Fibroblast of skin of abdomen (primary cell): Measurements from ENCODE around the gene LY6G6D.
A peak's percentile ranks its signal among the peaks of the same experiment; 100 is the strongest.

Experiments used
- DNase-seq: peaks from one replicate; pipeline ENCODE4 v3.0.0-alpha.2; 2013

The LY6G6D gene

DNA sequence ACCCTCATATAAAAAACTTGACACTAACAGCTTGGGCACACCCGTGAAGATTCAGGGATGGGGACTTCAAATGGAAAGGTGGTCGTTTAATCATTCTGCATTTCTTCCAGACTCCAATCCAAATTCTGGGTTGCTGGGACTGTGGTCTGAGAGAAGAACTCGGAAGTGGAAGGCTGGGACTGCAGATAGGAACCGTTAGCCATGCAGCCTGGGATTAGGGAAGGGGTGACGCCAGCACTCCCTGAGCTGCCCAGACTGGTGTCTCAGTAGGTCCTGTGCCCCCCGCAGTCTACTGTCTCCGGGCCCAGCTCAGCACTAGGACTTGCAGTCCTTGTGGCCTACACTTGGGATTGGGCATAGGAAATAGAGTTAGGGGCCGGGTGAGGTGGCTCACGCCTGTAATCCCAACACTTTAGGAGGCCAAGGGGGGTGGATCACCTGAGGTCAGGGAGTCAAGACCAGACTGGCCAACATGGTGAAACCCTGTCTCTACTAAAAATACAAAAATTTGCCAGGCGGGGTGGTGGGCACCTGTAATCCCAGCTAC, 21.7 kb downstream of the LY6G6D start:
- DNase-seq, result no peak

GRCh38 chr6:31737315-31737990, 22.3 kb downstream of the LY6G6D start:
- DNase-seq, result no peak

DNA sequence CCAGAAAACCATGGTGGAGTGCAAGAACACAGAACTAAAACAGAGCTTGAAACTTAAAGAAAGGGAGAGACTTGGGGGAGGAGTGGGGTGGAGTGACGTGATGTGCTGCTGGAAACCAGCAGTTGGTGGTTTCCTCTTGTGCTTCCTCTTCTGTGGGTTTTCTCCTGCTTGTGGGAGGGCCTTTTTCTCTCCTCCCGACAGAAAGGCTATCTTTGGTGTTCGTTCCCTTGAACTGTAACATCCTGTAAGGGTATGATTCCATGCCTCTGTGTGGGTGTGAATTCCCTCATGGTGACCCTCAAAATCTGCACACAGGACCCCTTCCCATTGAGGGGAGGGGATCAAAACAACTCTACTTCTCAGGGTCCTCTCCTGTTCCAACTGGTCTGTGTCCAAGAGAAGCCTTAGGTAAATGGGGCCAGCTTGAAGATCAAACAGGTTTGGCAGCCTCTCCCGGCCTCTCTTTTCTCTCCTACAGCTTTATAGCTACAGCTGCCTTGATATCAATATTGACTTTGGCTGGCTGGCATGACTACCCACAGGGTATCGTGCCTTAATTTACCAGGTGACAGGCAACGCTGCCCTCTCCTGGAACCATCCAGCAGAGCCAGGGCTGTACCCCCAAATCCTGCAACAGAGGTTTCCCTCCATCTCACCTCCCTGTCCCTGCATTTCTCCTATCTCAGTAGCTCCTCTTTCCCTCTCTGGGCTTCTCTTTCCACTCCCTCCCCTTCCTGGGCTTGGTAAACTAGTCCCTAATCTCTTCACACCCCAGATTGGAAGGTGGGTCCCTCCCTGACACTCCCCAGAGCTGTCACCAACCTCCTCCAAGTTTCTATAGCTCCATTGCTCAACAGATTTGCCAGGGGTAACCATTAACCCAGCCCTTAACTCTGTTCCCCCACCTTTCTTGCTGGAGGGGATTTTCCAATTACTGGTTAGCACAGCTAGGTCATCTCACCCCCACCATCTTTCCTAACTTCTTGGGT, 23.1 kb downstream of the LY6G6D start:
- peak; percentile 80 for DNase-seq

DNA sequence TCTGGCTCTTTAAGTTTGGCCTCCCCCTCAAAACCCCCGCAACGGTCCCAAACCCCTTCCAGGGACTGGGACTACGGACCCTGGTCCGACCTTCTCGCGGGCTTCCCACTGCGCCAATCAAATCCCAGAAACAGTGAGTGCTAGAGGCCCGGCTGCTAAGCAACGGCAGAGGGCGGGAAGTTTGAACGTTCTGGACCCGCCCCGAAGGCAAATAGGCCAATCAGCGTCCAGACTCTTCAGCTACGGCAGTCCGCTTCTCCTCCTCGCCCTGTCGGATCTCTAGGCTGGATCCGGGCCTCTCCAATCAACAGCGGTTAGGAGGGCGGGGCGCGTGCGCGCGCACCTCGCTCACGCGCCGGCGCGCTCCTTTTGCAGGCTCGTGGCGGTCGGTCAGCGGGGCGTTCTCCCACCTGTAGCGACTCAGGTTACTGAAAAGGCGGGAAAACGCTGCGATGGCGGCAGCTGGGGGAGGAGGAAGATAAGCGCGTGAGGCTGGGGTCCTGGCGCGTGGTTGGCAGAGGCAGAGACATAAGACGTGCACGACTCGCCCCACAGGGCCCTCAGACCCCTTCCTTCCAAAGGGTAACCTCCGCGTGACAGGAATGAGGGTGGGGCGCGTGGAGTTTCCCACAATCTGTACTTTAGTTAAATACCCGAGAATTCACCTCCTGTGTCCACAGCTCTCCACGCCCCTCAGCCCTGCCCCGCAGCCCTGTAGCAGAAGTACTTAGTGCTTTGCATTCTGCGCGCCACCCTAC, 24.7 kb downstream of the LY6G6D start, which contains the start of gene MSH5:
TSS of gene MSH5 (plus strand) at position 367 of the 758 bp plus-strand sequence. CDS start 462 bp downstream, outside the sequence.
- peak; percentile 99 for DNase-seq

- DNase-seq, result no peak
These were observed 25.5 kb downstream of the LY6G6D start for GRCh38 chr6:31740397-31741223.

- no peak for DNase-seq
These were observed 26.7 kb downstream of the LY6G6D start for GRCh38 chr6:31741815-31742214.

GRCh38 chr6:31742894-31743293, 27.7 kb downstream of the LY6G6D start:
- no peak for DNase-seq

GRCh38 chr6:31744422-31744821, 29.3 kb downstream of the LY6G6D start:
- DNase-seq, result no peak

- DNase-seq, result no peak
These were observed 34.3 kb downstream of the LY6G6D start for GRCh38 chr6:31749301-31750036.

GRCh38 chr6:31750411-31751022, 35.4 kb downstream of the LY6G6D start:
- no peak for DNase-seq

DNA sequence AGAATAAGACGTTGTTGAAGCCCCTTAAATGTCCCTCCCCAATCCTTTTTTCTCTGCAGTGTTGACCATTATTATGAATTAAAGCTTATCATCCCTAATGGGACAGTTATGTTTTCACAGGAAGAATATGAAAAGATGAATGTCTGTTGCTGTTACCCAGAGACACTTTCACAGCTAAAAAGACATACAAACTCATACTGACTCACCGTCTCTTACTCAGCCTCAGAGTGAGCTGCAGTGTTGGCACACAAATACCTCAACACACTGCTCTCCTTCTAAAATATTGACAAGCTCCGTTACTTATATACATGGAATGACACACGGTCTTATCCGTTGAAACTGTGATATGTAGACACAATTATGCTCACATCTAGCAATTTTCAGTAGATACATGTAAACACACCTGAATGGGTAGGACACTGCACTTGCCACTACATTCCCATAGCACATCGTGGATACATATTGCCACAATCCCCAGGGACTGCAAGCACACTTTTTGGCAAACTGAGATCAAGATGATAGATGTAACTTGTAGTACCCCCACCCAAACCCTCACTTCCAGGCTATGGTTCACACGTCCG, 37.7 kb downstream of the LY6G6D start:
- peak; percentile 74 for DNase-seq

- no peak for DNase-seq
These were observed 43.1 kb downstream of the LY6G6D start for GRCh38 chr6:31758281-31758680.

- DNase-seq, result no peak
These were observed 45.6 kb downstream of the LY6G6D start for GRCh38 chr6:31760790-31761189.

DNA sequence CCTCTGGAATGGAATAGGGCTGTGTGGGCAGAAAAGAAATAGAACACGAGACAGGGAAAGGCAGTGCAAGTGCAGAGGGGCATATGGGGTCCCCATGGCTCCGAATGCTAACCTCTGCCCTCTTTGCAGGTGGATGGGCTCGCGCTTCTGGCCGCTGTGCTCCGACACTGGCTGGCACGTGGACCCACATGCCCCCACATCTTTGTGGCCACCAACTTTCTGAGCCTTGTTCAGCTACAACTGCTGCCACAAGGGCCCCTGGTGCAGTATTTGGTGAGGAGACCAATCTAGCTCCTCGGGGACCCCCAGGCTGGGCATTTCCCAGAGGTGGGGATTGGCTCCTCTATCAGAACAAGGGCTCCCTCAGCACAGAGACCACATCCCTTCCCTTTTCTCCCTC, 46.2 kb downstream of the LY6G6D start:
- no peak for DNase-seq

DNA sequence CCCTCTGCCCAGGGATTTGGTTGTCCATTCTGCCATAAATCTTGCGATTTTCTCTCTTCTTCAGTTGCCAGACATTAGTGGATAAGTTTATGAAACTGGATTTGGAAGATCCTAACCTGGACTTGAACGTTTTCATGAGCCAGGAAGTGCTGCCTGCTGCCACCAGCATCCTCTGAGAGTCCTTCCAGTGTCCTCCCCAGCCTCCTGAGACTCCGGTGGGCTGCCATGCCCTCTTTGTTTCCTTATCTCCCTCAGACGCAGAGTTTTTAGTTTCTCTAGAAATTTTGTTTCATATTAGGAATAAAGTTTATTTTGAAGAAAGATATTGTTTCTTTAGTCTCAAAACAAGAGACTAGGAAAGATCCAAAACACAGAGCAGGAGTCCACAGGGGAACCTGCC, 47.2 kb downstream of the LY6G6D start, which contains the start of gene SAPCD1:
TSS of gene SAPCD1 (plus strand) at position 301 of the 400 bp plus-strand sequence. CDS start 399 bp downstream, outside the sequence.
- no peak for DNase-seq

GRCh38 chr6:31762878-31763618, 47.9 kb downstream of the LY6G6D start:
- DNase-seq, result no peak

GRCh38 chr6:31763619-31763940, 48.4 kb downstream of the LY6G6D start:
- peak; percentile 60 for DNase-seq

DNA sequence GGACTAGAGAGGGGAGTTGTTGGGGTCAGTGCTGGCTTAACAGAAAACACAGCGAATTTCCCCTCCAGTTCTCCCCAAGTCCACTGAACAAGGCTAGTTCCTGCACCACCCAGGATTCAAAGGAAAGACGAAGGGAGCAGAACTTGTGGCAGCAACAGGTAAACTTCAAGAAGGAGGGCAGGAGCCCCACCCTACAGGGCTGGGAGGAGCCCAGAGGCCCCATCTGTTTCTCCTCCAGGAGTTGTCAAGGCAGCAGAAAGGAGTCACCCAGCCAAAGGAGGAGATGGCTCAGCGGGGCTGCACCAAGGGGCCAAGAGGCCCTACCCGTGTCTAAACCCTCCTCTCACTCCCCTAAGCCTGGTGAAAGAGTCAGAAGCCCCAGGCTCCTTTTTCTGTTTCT, 49.0 kb downstream of the LY6G6D start:
- DNase-seq, result no peak

DNA sequence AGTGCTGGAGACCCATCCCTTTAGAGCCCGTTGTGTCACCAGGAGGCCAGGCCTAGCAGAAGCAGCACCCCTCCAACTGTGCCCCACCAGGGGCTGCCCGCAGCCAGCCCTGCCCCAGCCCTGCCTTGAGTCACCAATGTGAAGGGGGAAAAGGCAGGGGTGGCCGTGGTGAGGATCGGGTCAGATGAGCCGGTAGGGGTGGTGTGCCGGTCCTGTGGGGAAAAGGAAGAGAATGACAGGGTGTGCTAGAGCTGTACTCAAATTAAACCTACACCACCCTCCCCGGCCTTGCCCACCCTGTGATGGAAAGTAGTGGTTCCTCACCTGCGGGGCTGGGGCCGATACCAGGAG, 50.4 kb downstream of the LY6G6D start:
- no peak for DNase-seq
